ENCODE results near the gene DCD. TPM values are rescaled to one million over a fixed set of nuclear protein-coding genes. Genes with fewer than 3 reads are reported as not detected.

The DCD gene
- total and polyA plus RNA-seq, 9 of the 15 experiments (the other 6 are each of a cell fraction or from before 2014, with no cell fraction given) = not detected

DNA sequence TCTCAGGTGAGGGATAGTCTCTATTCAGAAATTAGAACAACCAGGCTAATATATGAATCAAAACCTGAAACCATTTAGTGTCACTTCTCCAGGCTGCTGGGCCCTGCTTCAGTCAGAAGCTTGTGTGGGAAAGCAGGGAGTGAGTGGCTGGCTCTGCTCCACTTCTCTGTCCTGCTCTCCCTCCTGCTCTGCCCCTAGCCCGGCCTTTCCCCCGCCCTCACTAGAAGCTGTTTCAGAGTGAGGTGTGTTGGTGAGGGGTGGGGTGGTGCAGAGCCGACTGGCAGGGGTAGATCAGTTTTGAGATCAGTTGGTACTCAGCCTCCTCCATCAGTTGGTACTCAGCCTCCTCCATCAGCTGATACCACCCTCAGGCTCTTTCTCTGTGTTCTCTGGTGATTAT, 52.7 kb downstream of the DCD start:
- intact Hi-C loops (cut with micrococcal nuclease) (no loop called here), in situ Hi-C loops (cut with MboI) (no loop called here)
- Histone ChIP-seq H3K79me2 (ENCODE audit: control insufficient read depth, insufficient read depth, low read length) (no peaks in the 10 kb centered on the region), H4K20me1 (replicated peaks; ENCODE audit: control insufficient read depth, insufficient read depth, low read length) (peaks cover 3% of the 10 kb centered on the region; the same call in 1 of the 2 replicates), H3K4me3 (no peak overlapping the region), H3K4me1 (replicated peaks in 1 of 2; ENCODE audit: control insufficient read depth in 2 of 2, insufficient read depth in 2 of 2, low read length in 2 of 2) (no peaks in the 10 kb centered on the region; a peak in 2 of 5 replicates), H3K27ac (ENCODE audit: extremely low read depth, low read depth, low read length) (no peak overlapping the region), H3K9ac (ENCODE audit: insufficient read depth in 1 of 2, low read depth in 2 of 2, low read length in 2 of 2) (no peak overlapping the region), H3K27me3 (ENCODE audit: control insufficient read depth in 2 of 2, insufficient read depth in 2 of 2, low read length in 2 of 2) (peaks cover 11 to 41% of the 10 kb centered on the region in 2 experiments; a peak in 4 of 5 replicates), H3K36me3 (ENCODE audit: control insufficient read depth, insufficient read depth, low read length) (no peaks in the 10 kb centered on the region), H2AFZ (ENCODE audit: low read depth, low read length) (no peak overlapping the region), H3K4me2 (ENCODE audit: insufficient read depth, low read length) (no peak overlapping the region), H3K9me1 (ENCODE audit: control insufficient read depth, insufficient read depth, low read length) (no peaks in the 10 kb centered on the region), H3K9me3 (replicated peaks; ENCODE audit: control insufficient read depth, insufficient read depth, low read depth, low read length) (no peaks in the 10 kb centered on the region)
- POLR2A ChIA-PET = interaction anchor here (0.5 kb wide), 1 partner anchor 94 kb away, joined by 3 read pairs; no protein-coding TSS in a partner anchor
- ATAC-seq (no peak), DNase-seq (ENCODE audit: extremely low read depth in 1 of 4, low spot score in 3 of 4) (no peak), FAIRE-seq (no peak)
- TF ChIP-seq ZSCAN32 (CRISPR knock-in tag; IDR thresholded peaks at IDR 0.05) = no peak
- TF ChIP-seq ZNF668 (CRISPR knock-in tag; IDR thresholded peaks at IDR 0.05) = no peak
- no peak for TF ChIP-seq BRD4 (IDR thresholded peaks at IDR 0.05)
- CTCF ChIA-PET (ENCODE audit: low intra/inter-chr PET ratio) = interaction anchor here (1.4 kb wide), 1 partner anchor 363 kb away, joined by 4 read pairs; no protein-coding TSS in a partner anchor
- BruUV-seq (replicated peaks) = no TSS peak
- WGBS (ENCODE audit: insufficient coverage, low coverage, missing lambda C conversion rate) = 0% methylated on average over 3 of the region's 3 CpGs

Other genes with a start within 250 kb of the DCD start
- 47.4 and 59.0 TPM in 2 replicates for gene ITGA5, start 229.1 kb downstream of the DCD start, total RNA-seq (2014; rRNA removed)
- gene ITGA5, start 229.1 kb downstream of the DCD start, total RNA-seq (2014; rRNA removed; fragmentation: Illumina TruSeq; extraction: Trizol) = 41.7 and 49.0 TPM in 2 replicates
- 33.7 and 34.5 TPM in 2 replicates for gene ITGA5, start 229.1 kb downstream of the DCD start, total RNA-seq (2015; rRNA removed; fragmentation: Illumina TruSeq; extraction: Trizol)
- 71.0 and 75.2 TPM in 2 replicates for gene ITGA5, start 229.1 kb downstream of the DCD start, total RNA-seq (2021)
- 55.5 and 114 TPM in 2 replicates for gene ITGA5, start 229.1 kb downstream of the DCD start, polyA plus RNA-seq (2011; rRNA removed)
- 82.1 and 82.8 TPM in 2 replicates for gene ITGA5, start 229.1 kb downstream of the DCD start, polyA plus RNA-seq (2014; fragmentation: Illumina TruSeq; extraction: Trizol)
- 1 to 10 TPM; 9.1 to 9.2 TPM for gene ITGA5, start 229.1 kb downstream of the DCD start, polyA plus RNA-seq (2014; fragmentation: Nextera tagmentation; extraction: Ambion mirVana)
- gene ITGA5, start 229.1 kb downstream of the DCD start, polyA plus RNA-seq (2014; rRNA removed) = 34.0 and 36.0 TPM in 2 replicates
- 247 and 289 TPM in 2 replicates for gene GTSF1, start 174.8 kb downstream of the DCD start, total RNA-seq (2014; rRNA removed)
- 426 and 493 TPM in 2 replicates for gene GTSF1, start 174.8 kb downstream of the DCD start, total RNA-seq (2014; rRNA removed; fragmentation: Illumina TruSeq; extraction: Trizol)
- gene GTSF1, start 174.8 kb downstream of the DCD start, total RNA-seq (2015; rRNA removed; fragmentation: Illumina TruSeq; extraction: Trizol) = 370 and 390 TPM in 2 replicates
- 275 and 293 TPM in 2 replicates for gene GTSF1, start 174.8 kb downstream of the DCD start, total RNA-seq (2021)
- 755 and 772 TPM in 2 replicates for gene GTSF1, start 174.8 kb downstream of the DCD start, polyA plus RNA-seq (2011; rRNA removed)
- 506 and 588 TPM in 2 replicates for gene GTSF1, start 174.8 kb downstream of the DCD start, polyA plus RNA-seq (2014; fragmentation: Illumina TruSeq; extraction: Trizol)
- 1,000 to 10,000 TPM; 1,162 to 1,335 TPM for gene GTSF1, start 174.8 kb downstream of the DCD start, polyA plus RNA-seq (2014; fragmentation: Nextera tagmentation; extraction: Ambion mirVana)
- gene GTSF1, start 174.8 kb downstream of the DCD start, polyA plus RNA-seq (2014; rRNA removed) = 490 and 525 TPM in 2 replicates
- gene NCKAP1L, start 150.6 kb downstream of the DCD start, total RNA-seq (2014; rRNA removed) = 19.3 and 32.9 TPM in 2 replicates
- gene NCKAP1L, start 150.6 kb downstream of the DCD start, total RNA-seq (2014; rRNA removed; fragmentation: Illumina TruSeq; extraction: Trizol) = 34.5 and 41.6 TPM in 2 replicates
- gene NCKAP1L, start 150.6 kb downstream of the DCD start, total RNA-seq (2015; rRNA removed; fragmentation: Illumina TruSeq; extraction: Trizol) = 48.2 and 53.9 TPM in 2 replicates
- 29.3 and 30.4 TPM in 2 replicates for gene NCKAP1L, start 150.6 kb downstream of the DCD start, total RNA-seq (2021)
- gene NCKAP1L, start 150.6 kb downstream of the DCD start, polyA plus RNA-seq (2011; rRNA removed) = 19.9 and 70.0 TPM in 2 replicates
- 29.0 and 30.7 TPM in 2 replicates for gene NCKAP1L, start 150.6 kb downstream of the DCD start, polyA plus RNA-seq (2014; fragmentation: Illumina TruSeq; extraction: Trizol)
- gene NCKAP1L, start 150.6 kb downstream of the DCD start, polyA plus RNA-seq (2014; fragmentation: Nextera tagmentation; extraction: Ambion mirVana) = 10 to 100 TPM; 12.6 to 29.1 TPM
- 19.7 and 21.1 TPM in 2 replicates for gene NCKAP1L, start 150.6 kb downstream of the DCD start, polyA plus RNA-seq (2014; rRNA removed)
- 0.14 and 0.33 TPM in 2 replicates for gene PDE1B, start 98.8 kb downstream of the DCD start, total RNA-seq (2014; rRNA removed)
- gene PDE1B, start 98.8 kb downstream of the DCD start, total RNA-seq (2014; rRNA removed; fragmentation: Illumina TruSeq; extraction: Trizol) = 0.22 and 0.25 TPM in 2 replicates
- 1.0 and 1.1 TPM in 2 replicates for gene PDE1B, start 98.8 kb downstream of the DCD start, total RNA-seq (2015; rRNA removed; fragmentation: Illumina TruSeq; extraction: Trizol)
- 0.31 and 0.47 TPM in 2 replicates for gene PDE1B, start 98.8 kb downstream of the DCD start, total RNA-seq (2021)
- 0.06 and 0.89 TPM in 2 replicates for gene PDE1B, start 98.8 kb downstream of the DCD start, polyA plus RNA-seq (2011; rRNA removed)
- 0.53 and 0.56 TPM in 2 replicates for gene PDE1B, start 98.8 kb downstream of the DCD start, polyA plus RNA-seq (2014; fragmentation: Illumina TruSeq; extraction: Trizol)
- gene PDE1B, start 98.8 kb downstream of the DCD start, polyA plus RNA-seq (2014; fragmentation: Nextera tagmentation; extraction: Ambion mirVana) = under 1 TPM in 1 of 2 experiments, not detected in 1; 0.04 TPM
- gene PDE1B, start 98.8 kb downstream of the DCD start, polyA plus RNA-seq (2014; rRNA removed) = 0.55 and 0.73 TPM in 2 replicates
- gene PPP1R1A, start 59.7 kb downstream of the DCD start, total RNA-seq (2014; rRNA removed) = not detected in 2 replicates
- gene PPP1R1A, start 59.7 kb downstream of the DCD start, total RNA-seq (2014; rRNA removed; fragmentation: Illumina TruSeq; extraction: Trizol) = not detected in 2 replicates
- not detected in 2 replicates for gene PPP1R1A, start 59.7 kb downstream of the DCD start, total RNA-seq (2015; rRNA removed; fragmentation: Illumina TruSeq; extraction: Trizol)
- gene PPP1R1A, start 59.7 kb downstream of the DCD start, total RNA-seq (2021) = not detected in 2 replicates
- not detected in 2 replicates for gene PPP1R1A, start 59.7 kb downstream of the DCD start, polyA plus RNA-seq (2011; rRNA removed)
- not detected in 2 replicates for gene PPP1R1A, start 59.7 kb downstream of the DCD start, polyA plus RNA-seq (2014; fragmentation: Illumina TruSeq; extraction: Trizol)
- gene PPP1R1A, start 59.7 kb downstream of the DCD start, polyA plus RNA-seq (2014; fragmentation: Nextera tagmentation; extraction: Ambion mirVana) = not detected
- gene PPP1R1A, start 59.7 kb downstream of the DCD start, polyA plus RNA-seq (2014; rRNA removed) = not detected in 2 replicates
- gene LACRT, start 13.5 kb downstream of the DCD start, total RNA-seq (2014; rRNA removed) = not detected in 2 replicates
- not detected in 2 replicates for gene LACRT, start 13.5 kb downstream of the DCD start, total RNA-seq (2014; rRNA removed; fragmentation: Illumina TruSeq; extraction: Trizol)
- not detected in 2 replicates for gene LACRT, start 13.5 kb downstream of the DCD start, total RNA-seq (2015; rRNA removed; fragmentation: Illumina TruSeq; extraction: Trizol)
- gene LACRT, start 13.5 kb downstream of the DCD start, total RNA-seq (2021) = not detected in 2 replicates
- gene LACRT, start 13.5 kb downstream of the DCD start, polyA plus RNA-seq (2011; rRNA removed) = not detected in 2 replicates
- gene LACRT, start 13.5 kb downstream of the DCD start, polyA plus RNA-seq (2014; fragmentation: Illumina TruSeq; extraction: Trizol) = not detected in 2 replicates
- gene LACRT, start 13.5 kb downstream of the DCD start, polyA plus RNA-seq (2014; fragmentation: Nextera tagmentation; extraction: Ambion mirVana) = not detected
- gene LACRT, start 13.5 kb downstream of the DCD start, polyA plus RNA-seq (2014; rRNA removed) = not detected in 2 replicates
- gene MUCL1, start 206.2 kb upstream of the DCD start, total RNA-seq (2014; rRNA removed) = not detected in 2 replicates
- not detected in 2 replicates for gene MUCL1, start 206.2 kb upstream of the DCD start, total RNA-seq (2014; rRNA removed; fragmentation: Illumina TruSeq; extraction: Trizol)
- gene MUCL1, start 206.2 kb upstream of the DCD start, total RNA-seq (2015; rRNA removed; fragmentation: Illumina TruSeq; extraction: Trizol) = not detected in 2 replicates
- not detected in 2 replicates for gene MUCL1, start 206.2 kb upstream of the DCD start, total RNA-seq (2021)
- not detected in 2 replicates for gene MUCL1, start 206.2 kb upstream of the DCD start, polyA plus RNA-seq (2011; rRNA removed)
- gene MUCL1, start 206.2 kb upstream of the DCD start, polyA plus RNA-seq (2014; fragmentation: Illumina TruSeq; extraction: Trizol) = not detected in 2 replicates
- not detected for gene MUCL1, start 206.2 kb upstream of the DCD start, polyA plus RNA-seq (2014; fragmentation: Nextera tagmentation; extraction: Ambion mirVana)
- not detected in 2 replicates for gene MUCL1, start 206.2 kb upstream of the DCD start, polyA plus RNA-seq (2014; rRNA removed)